Astrocyte (in vitro differentiated cells and primary cell): Measurements from ENCODE around the gene APOBEC3F. TPM values are rescaled to one million over a fixed set of nuclear protein-coding genes. Genes with fewer than 3 reads are reported as not detected.

Experiments
- DNase-seq: peaks from one replicate; pipeline ENCODE4 v3.0.0-alpha.2; 2010; ENCODE audit warnings: low read depth
- FAIRE-seq: peaks from 2 replicates; lab custom pipeline; 2011; peaks lifted over from hg19 to GRCh38; lab: Jason Lieb, UNC
- H2AFZ ChIP-seq: 2 replicates; pipeline ENCODE4 v1.6.0; 2012; ENCODE audit warnings: low read depth, low read length, inconsistent platforms
- H3K27ac ChIP-seq: 2 replicates; pipeline ENCODE4 v1.5.1; 2011; ENCODE audit warnings: low read depth, low read length, inconsistent platforms
- H3K27me3 ChIP-seq: 2 replicates; pipeline ENCODE4 v1.6.0; 2011; ENCODE audit warnings: low read length, inconsistent platforms; ENCODE audit not compliant: insufficient read depth
- H3K36me3 ChIP-seq: 2 replicates; pipeline ENCODE4 v1.5.1; 2011; ENCODE audit warnings: low read length, inconsistent platforms; ENCODE audit not compliant: insufficient read depth
- H3K4me1 ChIP-seq: 2 replicates; pipeline ENCODE4 v1.5.1; 2011; ENCODE audit warnings: low read length, inconsistent platforms; ENCODE audit not compliant: insufficient read depth
- H3K4me2 ChIP-seq: 2 replicates; pipeline ENCODE4 v1.6.0; 2012; ENCODE audit warnings: low read length, inconsistent platforms
- H3K4me3 ChIP-seq: 2 replicates; pipeline ENCODE4 v1.5.1; 2011; ENCODE audit warnings: low read depth, mild to moderate bottlenecking, low read length, inconsistent platforms; ENCODE audit not compliant: insufficient read depth
- H3K79me2 ChIP-seq: 2 replicates; pipeline ENCODE4 v1.6.0; 2012; ENCODE audit warnings: mild to moderate bottlenecking, low read length, inconsistent platforms; ENCODE audit not compliant: insufficient read depth
- H3K9ac ChIP-seq: 2 replicates; pipeline ENCODE4 v1.6.0; 2012; ENCODE audit warnings: mild to moderate bottlenecking, low read length, inconsistent platforms
- H3K9me3 ChIP-seq: 2 replicates; pipeline ENCODE4 v1.5.1; 2012; ENCODE audit warnings: low read depth, mild to moderate bottlenecking, low read length, inconsistent platforms; ENCODE audit not compliant: insufficient read depth
- H4K20me1 ChIP-seq: 2 replicates; pipeline ENCODE4 v1.6.0; 2012; ENCODE audit warnings: low read length, inconsistent platforms; ENCODE audit not compliant: insufficient read depth
- H3K27ac Mint-ChIP-seq: one replicate; pipeline ENCODE4 v1.8.0; 2021; ENCODE audit warnings: mild to moderate bottlenecking, mixed read lengths; ENCODE audit not compliant: unreplicated experiment
- H3K27me3 Mint-ChIP-seq: one replicate; pipeline ENCODE4 v1.8.0; 2021; ENCODE audit warnings: low read depth, mixed read lengths; ENCODE audit not compliant: unreplicated experiment
- H3K36me3 Mint-ChIP-seq: one replicate; pipeline ENCODE4 v1.8.0; 2021; ENCODE audit warnings: low read depth, mixed read lengths; ENCODE audit not compliant: unreplicated experiment
- H3K4me1 Mint-ChIP-seq: one replicate; pipeline ENCODE4 v1.8.0; 2021; ENCODE audit warnings: low read depth, mixed read lengths; ENCODE audit not compliant: unreplicated experiment
- H3K4me3 Mint-ChIP-seq: one replicate; pipeline ENCODE4 v1.8.0; 2021; ENCODE audit warnings: mild to moderate bottlenecking, moderate library complexity, mixed read lengths; ENCODE audit not compliant: unreplicated experiment
- H3K9me3 Mint-ChIP-seq: one replicate; pipeline ENCODE4 v1.8.0; 2021; ENCODE audit warnings: mild to moderate bottlenecking, mixed read lengths; ENCODE audit not compliant: unreplicated experiment
- CTCF ChIP-seq: IDR thresholded peaks from 2 replicates; pipeline ENCODE4 v1.5.1; 2011; ENCODE audit warnings: low read depth, mild to moderate bottlenecking, inconsistent platforms, low read length, moderate library complexity; ENCODE audit not compliant: insufficient read depth
- EZH2 ChIP-seq: IDR thresholded peaks from 2 replicates; pipeline ENCODE4 v1.6.1; 2012; ENCODE audit warnings: mild to moderate bottlenecking, low read length, inconsistent platforms; ENCODE audit not compliant: insufficient read depth
- total RNA-seq: library from RNA; stranded (reverse); gene quantifications from 2 replicates; pipeline ENCODE4 v1.2.1, GENCODE V29; 2021

The APOBEC3F gene
- total RNA-seq, 1 donor from 2014 or later, result 10.4 TPM

DNA sequence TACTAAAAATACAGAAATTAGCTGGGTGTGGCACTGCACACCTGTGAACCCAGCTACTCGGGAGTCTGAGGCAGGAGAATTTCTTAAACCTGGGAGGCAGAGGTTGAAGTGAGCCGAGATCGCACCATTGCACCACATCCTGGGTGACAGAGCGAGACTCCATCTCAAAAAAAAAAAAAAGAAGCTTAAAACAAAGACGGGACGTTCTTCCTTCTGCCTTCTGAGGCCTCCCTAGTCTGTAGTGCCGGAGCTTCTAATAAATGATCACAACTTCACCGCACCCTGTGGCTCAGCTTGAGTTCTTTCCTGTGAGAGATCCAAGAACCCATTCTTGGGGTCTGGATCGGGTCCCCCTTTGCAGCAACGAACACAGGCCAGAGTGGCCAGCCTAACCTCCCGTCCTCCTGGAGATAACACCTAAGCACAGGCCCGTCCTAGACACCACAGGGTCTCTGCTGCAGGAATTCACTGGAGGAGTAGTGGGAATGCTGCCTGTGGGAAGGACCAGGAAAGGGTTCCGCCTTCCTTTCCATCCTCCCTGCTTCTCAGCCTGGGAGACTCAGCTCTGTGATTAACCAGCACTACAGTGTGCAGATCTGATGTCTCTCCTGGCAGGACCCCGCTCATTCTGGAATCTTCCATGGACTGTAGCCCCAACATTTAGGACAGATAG is 54.2 kb downstream of the APOBEC3F start:
- FAIRE-seq (no peak), DNase-seq (no peak)

GRCh38 chr22:39095971-39096370 is 55.3 kb downstream of the APOBEC3F start:
- H3K36me3 ChIP-seq, result no peaks in the 10 kb centered on the region
- H3K4me1 Mint-ChIP-seq, result peaks cover 5% of the 10 kb centered on the region
- no peaks in the 10 kb centered on the region for H3K27me3 ChIP-seq
- peaks cover 23% of the 10 kb centered on the region for H3K27me3 Mint-ChIP-seq
- peaks cover 3% of the 10 kb centered on the region for H3K4me1 ChIP-seq
- no peaks in the 10 kb centered on the region for H3K9me3 ChIP-seq
- TF ChIP-seq EZH2, result no peak
- TF ChIP-seq CTCF, result no peak
- no peak overlapping the region for H3K4me2 ChIP-seq
- H3K79me2 ChIP-seq, result no peaks in the 10 kb centered on the region
- FAIRE-seq (no peak), DNase-seq (no peak)
- no peak overlapping the region for H3K9ac ChIP-seq
- H3K27ac Mint-ChIP-seq, result no peak overlapping the region
- H3K27ac ChIP-seq, result no peak overlapping the region
- H3K4me3 ChIP-seq, result no peak overlapping the region
- H2AFZ ChIP-seq, result no peak overlapping the region
- no peak overlapping the region for H3K4me3 Mint-ChIP-seq
- no peaks in the 10 kb centered on the region for H4K20me1 ChIP-seq
- H3K9me3 Mint-ChIP-seq, result no peaks in the 10 kb centered on the region
- H3K36me3 Mint-ChIP-seq, result peaks cover 4% of the 10 kb centered on the region

More for the DNA sequence above, 54.2 kb downstream of the APOBEC3F start:
- H3K36me3 Mint-ChIP-seq, result peaks cover 5% of the 10 kb centered on the region
- Histone ChIP-seq H3K9me3 (no peaks in the 10 kb centered on the region), H3K79me2 (no peaks in the 10 kb centered on the region), H3K36me3 (no peaks in the 10 kb centered on the region), H3K27ac (no peak overlapping the region), H2AFZ (no peak overlapping the region), H3K4me2 (no peak overlapping the region), H3K9ac (no peak overlapping the region), H3K4me1 (peaks cover 3% of the 10 kb centered on the region), H3K4me3 (no peak overlapping the region), H3K27me3 (no peaks in the 10 kb centered on the region), H4K20me1 (no peaks in the 10 kb centered on the region)
- H3K9me3 Mint-ChIP-seq, result no peaks in the 10 kb centered on the region
- no peak overlapping the region for H3K27ac Mint-ChIP-seq
- peaks cover 6% of the 10 kb centered on the region for H3K4me1 Mint-ChIP-seq
- peaks cover 21% of the 10 kb centered on the region for H3K27me3 Mint-ChIP-seq
- no peak overlapping the region for H3K4me3 Mint-ChIP-seq
- TF ChIP-seq EZH2, result no peak
- no peak for TF ChIP-seq CTCF
